HFF-Myc (cell line): ENCODE measurements around the gene B4GALT1.

Source experiments
- DNase-seq: peaks from one replicate; pipeline ENCODE4 v3.0.0-alpha.2; 2011; ENCODE audit warnings: low read depth; ENCODE audit errors: extremely low read depth
- H3K4me3 ChIP-seq: replicated peaks from 2 replicates; pipeline ENCODE4 v1.5.1; 2011; ENCODE audit warnings: low read depth, mild to moderate bottlenecking, control low read depth, low read length
- CTCF ChIP-seq: IDR thresholded peaks from 2 replicates; pipeline ENCODE4 v1.5.1; 2012; ENCODE audit warnings: mild to moderate bottlenecking, low read depth, low read length, control low read depth; ENCODE audit errors: missing control alignments

The B4GALT1 gene

GRCh38 chr9:33198165-33198564 lies 31.0 kb upstream of the B4GALT1 start:
- H3K4me3 ChIP-seq = no peak overlapping the region
- TF ChIP-seq CTCF = no peak
- no peak for DNase-seq

GRCh38 chr9:33197279-33198152 lies 30.4 kb upstream of the B4GALT1 start:
- no peak for DNase-seq
- H3K4me3 ChIP-seq = no peak overlapping the region
- TF ChIP-seq CTCF = no peak

DNA sequence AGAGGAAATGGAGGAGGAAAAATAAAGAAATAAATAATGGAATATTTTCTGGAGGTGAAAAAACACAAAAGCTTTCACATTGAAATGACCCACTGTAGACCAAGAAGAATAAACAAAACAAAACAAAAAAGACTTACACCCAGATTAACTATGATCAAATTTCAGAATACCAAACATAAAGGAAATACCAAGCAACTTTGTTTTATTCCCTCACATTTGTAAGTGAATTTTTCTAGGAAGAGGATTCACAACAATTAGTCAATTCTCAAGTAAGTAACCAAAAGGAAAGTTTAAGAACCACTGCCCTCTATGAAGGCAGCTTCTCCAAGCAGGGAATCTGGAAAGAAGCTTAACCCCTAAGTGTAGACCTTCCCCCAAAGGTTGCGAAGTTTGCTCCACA lies 29.6 kb upstream of the B4GALT1 start:
- no peak for TF ChIP-seq CTCF
- H3K4me3 ChIP-seq = no peak overlapping the region
- DNase-seq = no peak

DNA sequence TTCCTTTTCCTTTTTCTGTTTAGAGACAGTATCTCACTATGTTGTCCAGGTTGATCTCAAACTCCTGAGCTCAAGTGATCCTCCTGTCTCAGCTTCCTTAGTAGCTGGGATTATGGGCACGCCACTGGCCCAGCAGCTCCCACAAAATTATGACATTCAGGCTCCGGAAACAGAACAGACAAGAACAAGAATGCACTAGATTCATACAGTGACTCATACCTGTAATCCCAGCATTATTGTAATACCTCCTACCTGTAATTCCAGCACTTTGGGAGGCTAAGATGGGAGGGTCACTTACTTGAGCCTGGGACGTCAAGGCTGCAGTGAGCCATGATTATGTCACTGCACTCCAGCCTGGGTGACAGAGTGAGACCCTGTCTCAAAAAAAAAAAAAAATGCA lies 26.7 kb upstream of the B4GALT1 start:
- no peak for TF ChIP-seq CTCF
- H3K4me3 ChIP-seq = no peak overlapping the region
- DNase-seq = no peak

GRCh38 chr9:33192493-33193255 lies 25.5 kb upstream of the B4GALT1 start:
- no peak overlapping the region for H3K4me3 ChIP-seq
- no peak for DNase-seq

More at GRCh38 chr9:33192493-33193255, 25.5 kb upstream of the B4GALT1 start:
- TF ChIP-seq CTCF = no peak
